Measurements from ENCODE around the gene ASXL2.

- TF ChIP-seq CTCF (IDR thresholded peaks at IDR 0.05) (no peak), POLR2A (IDR thresholded peaks at IDR 0.05) (no peak)
Observed at GRCh38 chr2:25824718-25825117, 53.6 kb downstream of the ASXL2 start.
